Kidney (tissue), 14 donors: ENCODE measurements around the gene CAMK2N2. TPM values are rescaled to one million over a fixed set of nuclear protein-coding genes. Genes with fewer than 3 reads are reported as not detected.

ENCODE experiments used
- DNase-seq, 5 donors: peaks; one replicate each; pipeline ENCODE4 v3.0.0-alpha.2; 2013 to 2020
- FAIRE-seq: peaks from 2 replicates; lab custom pipeline; 2012; peaks lifted over from hg19 to GRCh38; lab: Jason Lieb, UNC
- H3K27ac ChIP-seq, 2 donors: one replicate each; pipeline ENCODE4 v1.7.0; 2013; ENCODE audit warnings: low read depth in 2 of 2, low read length in 2 of 2, inconsistent platforms in 1 of 2
- H3K27me3 ChIP-seq: one replicate; pipeline ENCODE4 v1.7.1; 2013; ENCODE audit warnings: low read length, inconsistent platforms; ENCODE audit not compliant: control insufficient read depth, insufficient read depth
- H3K36me3 ChIP-seq, 3 donors: one replicate each; pipeline versions ENCODE4 v1.7.0 to v1.7.1; 2013; ENCODE audit warnings: low read length in 3 of 3, control low read depth in 1 of 3, inconsistent platforms in 1 of 3; ENCODE audit not compliant: insufficient read depth in 3 of 3, control insufficient read depth in 2 of 3
- H3K4me1 ChIP-seq, 3 donors: one replicate each; pipeline versions ENCODE4 v1.7.0 to v1.7.1; 2013; ENCODE audit warnings: low read length in 3 of 3, inconsistent platforms in 1 of 3, low read depth in 1 of 3; ENCODE audit not compliant: control insufficient read depth in 2 of 3, insufficient read depth in 2 of 3
- H3K4me3 ChIP-seq, 3 donors: one replicate each; pipeline versions ENCODE4 v1.7.0 to v1.8.1; 2013; ENCODE audit warnings: low read length in 3 of 3, control low read depth in 1 of 3, inconsistent platforms in 1 of 3
- H3K9ac ChIP-seq, 3 donors: one replicate each; pipeline versions ENCODE4 v1.7.0 to v1.7.1; 2013; ENCODE audit warnings: low read length in 3 of 3, control low read depth in 1 of 3, inconsistent platforms in 1 of 3
- H3K9me3 ChIP-seq, 3 donors: one replicate each; pipeline versions ENCODE4 v1.7.0 to v1.7.1; 2013; ENCODE audit warnings: low read length in 3 of 3, control low read depth in 1 of 3, inconsistent platforms in 1 of 3; ENCODE audit not compliant: control insufficient read depth in 2 of 3, insufficient read depth in 1 of 3
- CTCF ChIP-seq: IDR thresholded peaks from 3 replicates; pipeline ENCODE4 v1.5.1; 2012; ENCODE audit warnings: mild to moderate bottlenecking, moderate library complexity, borderline replicate concordance; ENCODE audit not compliant: insufficient read depth; ENCODE audit errors: extremely low read depth
- intact Hi-C: fragments of 100-400 bp; cut with DNase I; formaldehyde crosslinking; loops from one replicate; pipeline ENCODE4 v1.11.1; 2022
- polyA plus RNA-seq: library from polyadenylated mRNA; stranded (reverse); fragments of 350-450 nt; fragmentation: Illumina TruSeq; extraction: RNeasy Lipid Tissue Mini Kit (QIAGEN cat#74804); gene quantifications from one replicate; pipeline ENCODE4 v1.2.3, GENCODE V29; 2014; ENCODE audit warnings: low read depth, low replicate concordance; ENCODE audit not compliant: insufficient read depth
- total RNA-seq: library from RNA; stranded (reverse); fragmentation: NEBNext Ultra II Directional; extraction: Animal tissue kit (Norgen Biotek cat#: 25700); gene quantifications from one replicate; pipeline ENCODE4 v1.2.1, GENCODE V29; 2021
- donor health status: control.
- donor health status: control.
- donor health status: control.
- donor health status: control.
- donor health status: control.
- donor health status: DM: yes; HTN: yes; CAD: no.
- donor health status: Normal renal cell carcinoma (clear cell type).

CAMK2N2 gene
- total and polyA plus RNA-seq, 2 donors from 2014 or later, result 0.31 to 0.39 TPM

GRCh38 chr3:184235381-184236032 is 25.8 kb downstream of the CAMK2N2 start:
- no peak overlapping the region for H3K9ac ChIP-seq
- H3K4me3 ChIP-seq, result no peak overlapping the region
- peaks cover 0 to 4% (median 0%) of the 10 kb centered on the region in 3 donors for H3K4me1 ChIP-seq
- H3K36me3 ChIP-seq, result no peaks in the 10 kb centered on the region
- no peaks in the 10 kb centered on the region for H3K9me3 ChIP-seq
- H3K27me3 ChIP-seq, result peaks cover 16% of the 10 kb centered on the region
- DNase-seq, result no peak
- no peak for FAIRE-seq
- no peak for TF ChIP-seq CTCF
- intact Hi-C loops, result no loop called here
- no peak overlapping the region for H3K27ac ChIP-seq

GRCh38 chr3:184234671-184235380 is 26.5 kb downstream of the CAMK2N2 start:
- H3K9ac ChIP-seq, result no peak overlapping the region
- FAIRE-seq, result no peak
- no peaks in the 10 kb centered on the region for H3K36me3 ChIP-seq
- no peak overlapping the region for H3K27ac ChIP-seq
- intact Hi-C loops, result no loop called here
- peaks cover 16% of the 10 kb centered on the region for H3K27me3 ChIP-seq
- H3K4me1 ChIP-seq, result peaks cover 0 to 8% (median 0%) of the 10 kb centered on the region in 3 donors
- no peak for TF ChIP-seq CTCF
- H3K4me3 ChIP-seq, result no peak overlapping the region
- H3K9me3 ChIP-seq, result no peaks in the 10 kb centered on the region
- DNase-seq, result no peak

- Histone ChIP-seq H3K9ac (no peak overlapping the region), H3K36me3 (no peaks in the 10 kb centered on the region), H3K27me3 (peaks cover 16% of the 10 kb centered on the region), H3K27ac (no peak overlapping the region), H3K9me3 (no peaks in the 10 kb centered on the region), H3K4me1 (peaks cover 0 to 12% (median 0%) of the 10 kb centered on the region in 3 donors), H3K4me3 (no peak overlapping the region)
- DNase-seq (peak in 1 of 5 donors; percentile 95), FAIRE-seq (no peak)
- TF ChIP-seq CTCF, result no peak
- intact Hi-C loops, result no loop called here
These were observed 27.1 kb downstream of the CAMK2N2 start for GRCh38 chr3:184234224-184234623.
